HCT116 (cell line): ENCODE results near the gene CMPK2. TPM values are rescaled to one million over a fixed set of nuclear protein-coding genes. Genes with fewer than 3 reads are reported as not detected.

ENCODE experiments used
- ATAC-seq: fragments of 200-7000 bp; cut with Tn5 transposase; 2 replicates; pipeline ENCODE4 v1.9.1; 2020; ENCODE audit warnings: mild to moderate bottlenecking, moderate library complexity
- BruUV-seq: library from RNA; stranded (reverse); fragments of 400-500 nt; replicated peaks from 2 replicates; lab custom pipeline; 2021; lab: Mats Ljungman, UMichigan
- CTCF ChIA-PET: fragments of 300-600 bp; sonication (Branson Sonifier 250); formaldehyde crosslinking; loops from one replicate; lab custom pipeline; 2021; ENCODE audit warnings: antibody characterized with exemption; lab: Charles Lee
- POLR2A ChIA-PET: fragments of 300-600, 350-600 bp; sonication (Branson Sonifier 250); formaldehyde crosslinking; loops from one replicate; lab custom pipeline; 2021; ENCODE audit warnings: antibody characterized with exemption; lab: Charles Lee
- RAD21 ChIA-PET, 2 experiments: fragments of 300-600 bp; sonication (Branson Sonifier 250); formaldehyde crosslinking; loops; one replicate each; lab custom pipeline; 2023; ENCODE audit warnings: low total read pairs in 2 of 2; ENCODE audit not compliant: uncharacterized antibody in 2 of 2, unreplicated experiment in 2 of 2, low non-redundant PET in 1 of 2; lab: Charles Lee
- DNase-seq: peaks from one replicate; pipeline ENCODE4 v3.0.0-alpha.2; 2010; ENCODE audit warnings: low read depth, low spot score
- H2AFZ ChIP-seq: fragments of 200-600 bp; shearing (Covaris generic), sonication (generic); 2 replicates; pipeline ENCODE4 v1.6.1; 2017; ENCODE audit warnings: low read depth, mixed run types, mixed read lengths, antibody characterized with exemption, low read length; ENCODE audit not compliant: poor library complexity, severe bottlenecking
- H3K27ac ChIP-seq: 2 replicates; pipeline ENCODE4 v1.5.1; 2012; ENCODE audit warnings: low read depth, low read length
- H3K27me3 ChIP-seq: fragments of 200-600 bp; sonication (generic); 2 replicates; pipeline ENCODE4 v1.6.1; 2016; ENCODE audit warnings: mixed run types, low read length, mixed read lengths; ENCODE audit not compliant: insufficient read depth
- H3K36me3 ChIP-seq, 2 experiments: fragments of 200-500 bp in 1 of 2; fragments of 200-600 bp in 1 of 2; sonication (Bioruptor generic) in 1 of 2; sonication (generic) in 1 of 2; 2 replicates each; pipeline versions ENCODE4 v1.5.1 to v1.6.1; 2014 to 2016; ENCODE audit warnings: low read length in 2 of 2, inconsistent platforms in 1 of 2, mixed read lengths in 1 of 2, mixed run types in 1 of 2; ENCODE audit not compliant: insufficient read depth in 2 of 2, control insufficient read depth in 1 of 2
- H3K4me1 ChIP-seq, 2 experiments: fragments of 200-600 bp in 1 of 2; sonication (generic) in 1 of 2; 2 replicates each; pipeline versions ENCODE4 v1.5.1 to v1.6.1; 2012 to 2017; ENCODE audit warnings: low read length in 2 of 2, inconsistent platforms in 1 of 2, mild to moderate bottlenecking in 1 of 2, mixed read lengths in 1 of 2, mixed run types in 1 of 2, moderate library complexity in 1 of 2; ENCODE audit not compliant: insufficient read depth in 2 of 2, control insufficient read depth in 1 of 2
- H3K4me2 ChIP-seq: fragments of 200-600 bp; sonication (generic); 2 replicates; pipeline ENCODE4 v1.6.1; 2017; ENCODE audit warnings: mixed run types, low read length, mixed read lengths
- H3K4me3 ChIP-seq, 2 experiments: fragments of 200-600 bp in 1 of 2; sonication (generic) in 1 of 2; replicated peaks in 1 of 2; 2 replicates each; pipeline ENCODE4 v1.5.1; 2011 to 2016; ENCODE audit warnings: low read length in 2 of 2, control low read depth in 1 of 2, low read depth in 1 of 2, mild to moderate bottlenecking in 1 of 2, mixed read lengths in 1 of 2, mixed run types in 1 of 2
- H3K79me2 ChIP-seq: fragments of 200-600 bp; sonication (generic); 2 replicates; pipeline ENCODE4 v1.6.1; 2017; ENCODE audit warnings: mild to moderate bottlenecking, mixed run types, low read length, moderate library complexity, mixed read lengths; ENCODE audit not compliant: insufficient read depth
- H3K9ac ChIP-seq: fragments of 200-600 bp; sonication (generic); 2 replicates; pipeline ENCODE4 v1.6.1; 2016; ENCODE audit warnings: low read length, mixed read lengths
- H3K9me2 ChIP-seq: fragments of 200-600 bp; sonication (generic), shearing (Covaris generic); 2 replicates; pipeline ENCODE4 v1.6.1; 2017; ENCODE audit warnings: mixed run types, mild to moderate bottlenecking, moderate library complexity; ENCODE audit not compliant: insufficient read depth
- H3K9me3 ChIP-seq, 2 experiments: fragments of 200-500 bp in 1 of 2; fragments of 200-600 bp in 1 of 2; sonication (Bioruptor generic) in 1 of 2; sonication (generic) in 1 of 2; 2 replicates each; pipeline ENCODE4 v1.6.1; 2014 to 2017; ENCODE audit warnings: low read length in 2 of 2, mixed read lengths in 2 of 2, inconsistent platforms in 1 of 2, low read depth in 1 of 2, mild to moderate bottlenecking in 1 of 2, mixed run types in 1 of 2, moderate library complexity in 1 of 2; ENCODE audit not compliant: control insufficient read depth in 1 of 2, insufficient read depth in 1 of 2
- H4K20me1 ChIP-seq: fragments of 200-600 bp; sonication (generic), shearing (Covaris generic); 2 replicates; pipeline ENCODE4 v1.6.1; 2017; ENCODE audit warnings: mixed run types, mild to moderate bottlenecking, moderate library complexity; ENCODE audit not compliant: insufficient read depth
- CBX3 ChIP-seq: IDR thresholded peaks from 2 replicates; pipeline ENCODE4 v1.6.1; 2012; ENCODE audit warnings: low read depth
- EGR1 ChIP-seq: IDR thresholded peaks from 2 replicates; pipeline ENCODE4 v1.6.1; 2012; ENCODE audit warnings: low read depth
- ELF1 ChIP-seq: IDR thresholded peaks from 2 replicates; pipeline ENCODE4 v1.6.1; 2012; ENCODE audit warnings: low read depth, borderline replicate concordance
- FOSL1 ChIP-seq: IDR thresholded peaks from 2 replicates; pipeline ENCODE4 v1.6.1; 2012; ENCODE audit warnings: low read depth
- POLR2AphosphoS5 ChIP-seq: IDR thresholded peaks from 2 replicates; pipeline ENCODE4 v1.6.1; 2011; ENCODE audit warnings: mild to moderate bottlenecking, low read depth, low read length, moderate library complexity
- RAD21 ChIP-seq: IDR thresholded peaks from 2 replicates; pipeline ENCODE4 v1.6.1; 2012; ENCODE audit warnings: low read depth, mild to moderate bottlenecking
- SRF ChIP-seq: IDR thresholded peaks from 2 replicates; pipeline ENCODE4 v1.6.1; 2012; ENCODE audit warnings: low read depth
- TCF7L2 ChIP-seq: IDR thresholded peaks from 2 replicates; pipeline ENCODE4 v1.7.0; 2011; ENCODE audit warnings: borderline replicate concordance, inconsistent platforms; ENCODE audit not compliant: insufficient read depth, insufficient read length; ENCODE audit errors: extremely low read depth
- intact Hi-C: fragments of 100-400 bp; cut with micrococcal nuclease; formaldehyde crosslinking; loops from 2 replicates; pipeline ENCODE4 v1.10.0; 2022
- total RNA-seq: library from RNA; stranded (reverse); gene quantifications from one replicate; pipeline ENCODE4 v1.2.1, GENCODE V29; 2021; ENCODE audit not compliant: unreplicated experiment
- TF ChIP-seq, protein P1 (sequence below), 3 experiments: fragments of 200-600 bp in 1 of 3; sonication (generic) in 1 of 3; IDR thresholded peaks in 2 of 3; conservative IDR thresholded peaks in 1 of 3; 2 replicates each; pipeline ENCODE4 v1.5.1; 2012 to 2017; ENCODE audit warnings: low read depth in 2 of 3, low read length in 2 of 3, antibody characterized with exemption in 1 of 3, borderline replicate concordance in 1 of 3, control low read depth in 1 of 3, mild to moderate bottlenecking in 1 of 3, mixed read lengths in 1 of 3, mixed run types in 1 of 3, moderate library complexity in 1 of 3; ENCODE audit not compliant: insufficient read depth in 1 of 3
- TF ChIP-seq, protein P2 (sequence below): IDR thresholded peaks from 2 replicates; pipeline ENCODE4 v1.6.1; 2012

Gene CMPK2
- total RNA-seq, 1 experiment from 2014 or later: 1.5 TPM

- POLR2A ChIA-PET: no interaction called here
- RAD21 ChIA-PET: no interaction called here
Observed at GRCh38 chr2:6845903-6846302, 19.8 kb downstream of the CMPK2 start.

GRCh38 chr2:6845312-6845711 is 20.4 kb downstream of the CMPK2 start:
- Histone ChIP-seq H3K9me2 (no peaks in the 10 kb centered on the region), H4K20me1 (no peaks in the 10 kb centered on the region), H3K4me2 (no peak overlapping the region), H3K4me1 (no peaks in the 10 kb centered on the region), H2AFZ (no peak overlapping the region), H3K79me2 (no peaks in the 10 kb centered on the region), H3K27me3 (no peaks in the 10 kb centered on the region), H3K27ac (no peak overlapping the region), H3K9ac (no peak overlapping the region), H3K4me3 (no peak overlapping the region), H3K36me3 (no peaks in the 10 kb centered on the region), H3K9me3 (peaks cover 21 to 28% of the 10 kb centered on the region in 2 experiments; a peak in 2 of 4 replicates)
- ATAC-seq (0 out of 2 replicates have a peak, but pooled peaks have one; percentile 32), DNase-seq (no peak)
- intact Hi-C loops: no loop called here
- POLR2A ChIA-PET: no interaction called here
- no TSS peak for BruUV-seq
- TF ChIP-seq EGR1 (no peak), CBX3 (peak; percentile 100), TCF7L2 (peak; percentile 31), ELF1 (no peak), POLR2AphosphoS5 (no peak)
- TF ChIP-seq, protein P1, sequence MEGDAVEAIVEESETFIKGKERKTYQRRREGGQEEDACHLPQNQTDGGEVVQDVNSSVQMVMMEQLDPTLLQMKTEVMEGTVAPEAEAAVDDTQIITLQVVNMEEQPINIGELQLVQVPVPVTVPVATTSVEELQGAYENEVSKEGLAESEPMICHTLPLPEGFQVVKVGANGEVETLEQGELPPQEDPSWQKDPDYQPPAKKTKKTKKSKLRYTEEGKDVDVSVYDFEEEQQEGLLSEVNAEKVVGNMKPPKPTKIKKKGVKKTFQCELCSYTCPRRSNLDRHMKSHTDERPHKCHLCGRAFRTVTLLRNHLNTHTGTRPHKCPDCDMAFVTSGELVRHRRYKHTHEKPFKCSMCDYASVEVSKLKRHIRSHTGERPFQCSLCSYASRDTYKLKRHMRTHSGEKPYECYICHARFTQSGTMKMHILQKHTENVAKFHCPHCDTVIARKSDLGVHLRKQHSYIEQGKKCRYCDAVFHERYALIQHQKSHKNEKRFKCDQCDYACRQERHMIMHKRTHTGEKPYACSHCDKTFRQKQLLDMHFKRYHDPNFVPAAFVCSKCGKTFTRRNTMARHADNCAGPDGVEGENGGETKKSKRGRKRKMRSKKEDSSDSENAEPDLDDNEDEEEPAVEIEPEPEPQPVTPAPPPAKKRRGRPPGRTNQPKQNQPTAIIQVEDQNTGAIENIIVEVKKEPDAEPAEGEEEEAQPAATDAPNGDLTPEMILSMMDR (IDR thresholded peaks at IDR 0.05 in 2 of 3, conservative IDR thresholded peaks at IDR 0.05 in 1 of 3; ENCODE audit: borderline replicate concordance in 1 of 3, insufficient read depth in 1 of 3, low read depth in 2 of 3, low read length in 2 of 3): no peak
- TF ChIP-seq, protein P2, sequence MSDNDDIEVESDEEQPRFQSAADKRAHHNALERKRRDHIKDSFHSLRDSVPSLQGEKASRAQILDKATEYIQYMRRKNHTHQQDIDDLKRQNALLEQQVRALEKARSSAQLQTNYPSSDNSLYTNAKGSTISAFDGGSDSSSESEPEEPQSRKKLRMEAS: peak; percentile 39
- CTCF ChIA-PET: no interaction called here
- RAD21 ChIA-PET: no interaction called here

More at GRCh38 chr2:6845903-6846302, 19.8 kb downstream of the CMPK2 start:
- no peak for TF ChIP-seq SRF
- peak; percentile 32; the same call in 1 of the 2 replicates for TF ChIP-seq RAD21
- no peak for TF ChIP-seq FOSL1
- TF ChIP-seq, protein P1 (IDR thresholded peaks at IDR 0.05 in 2 of 3, conservative IDR thresholded peaks at IDR 0.05 in 1 of 3; ENCODE audit: borderline replicate concordance in 1 of 3, insufficient read depth in 1 of 3, low read depth in 2 of 3, low read length in 2 of 3): peak in 2 of 3 experiments; percentile 23 to 44; a peak in 3 of 6 replicates
- DNase-seq: no peak
- H3K9me2 ChIP-seq: no peaks in the 10 kb centered on the region
- H3K9me3 ChIP-seq: peaks cover 21 to 28% of the 10 kb centered on the region in 2 experiments; a peak in 2 of 4 replicates
- H3K4me3 ChIP-seq: no peak overlapping the region
- H3K4me2 ChIP-seq: no peak overlapping the region
- no peak overlapping the region for H3K9ac ChIP-seq
- no peaks in the 10 kb centered on the region for H3K27me3 ChIP-seq
- intact Hi-C loops: no loop called here
- H4K20me1 ChIP-seq: no peaks in the 10 kb centered on the region
- no peaks in the 10 kb centered on the region for H3K4me1 ChIP-seq
- no peak overlapping the region for H3K27ac ChIP-seq
- CTCF ChIA-PET: no interaction called here
- H3K79me2 ChIP-seq: no peaks in the 10 kb centered on the region
- no peak; the same call in 1 of the 2 replicates for ATAC-seq
- no TSS peak for BruUV-seq
- H2AFZ ChIP-seq: no peak overlapping the region
- H3K36me3 ChIP-seq: no peaks in the 10 kb centered on the region
